Esophagus (tissue), 2 donors: ENCODE results near the gene GDF9. TPM values are rescaled to one million over a fixed set of nuclear protein-coding genes. Genes with fewer than 3 reads are reported as not detected.

Experiments used
- H3K27ac ChIP-seq, 2 donors: one replicate each; pipeline ENCODE4 v1.5.1; 2013; ENCODE audit warnings: low read depth in 2 of 2, mild to moderate bottlenecking in 2 of 2, inconsistent platforms in 1 of 2, low read length in 1 of 2, moderate library complexity in 1 of 2
- H3K27me3 ChIP-seq, 2 donors: one replicate each; pipeline ENCODE4 v1.6.1; 2013; ENCODE audit warnings: low read length in 2 of 2, control low read depth in 1 of 2, mild to moderate bottlenecking in 1 of 2; ENCODE audit not compliant: insufficient read depth in 2 of 2, control insufficient read depth in 1 of 2
- H3K36me3 ChIP-seq, 2 donors: one replicate each; pipeline ENCODE4 v1.6.1; 2013; ENCODE audit warnings: low read length in 1 of 2; ENCODE audit not compliant: control insufficient read depth in 2 of 2, insufficient read depth in 2 of 2
- H3K4me1 ChIP-seq, 2 donors: one replicate each; pipeline ENCODE4 v1.6.1; 2013; ENCODE audit warnings: low read length in 1 of 2; ENCODE audit not compliant: control insufficient read depth in 2 of 2, insufficient read depth in 2 of 2
- H3K4me3 ChIP-seq, 2 donors: one replicate each; pipeline ENCODE4 v1.5.1; 2013; ENCODE audit warnings: low read length in 2 of 2, mild to moderate bottlenecking in 2 of 2, low read depth in 1 of 2, moderate library complexity in 1 of 2
- H3K9me3 ChIP-seq, 2 donors: one replicate each; pipeline ENCODE4 v1.6.1; 2013; ENCODE audit warnings: mild to moderate bottlenecking in 2 of 2, low read depth in 1 of 2, low read length in 1 of 2, moderate library complexity in 1 of 2; ENCODE audit not compliant: control insufficient read depth in 2 of 2, insufficient read depth in 1 of 2
- WGBS, 2 donors: extraction: QIAGEN DNeasy Blood & Tissue Kit; methylation state at CpG; one replicate each; pipeline ENCODE4 v1.1.7; 2013; 5-methylcytosine and 5-hydroxymethylcytosine counted together
- polyA plus RNA-seq, 2 donors: library from polyadenylated mRNA; stranded (reverse); fragments of 200-250 nt; gene quantifications; one replicate each; pipeline ENCODE4 v1.2.3, GENCODE V29; 2013
- donor health status: healthy with polysubstance abuse.
- donor health status: Bipolar disorder and iron deficiency.

GDF9 gene
- polyA plus RNA-seq, 2 donors = 0.16 to 0.55 TPM

GRCh38 chr5:132841305-132841704, 25.0 kb downstream of the GDF9 start:
- no peak overlapping the region for H3K27ac ChIP-seq
- H3K36me3 ChIP-seq = no peaks in the 10 kb centered on the region
- no peaks in the 10 kb centered on the region for H3K27me3 ChIP-seq
- H3K4me3 ChIP-seq = no peak overlapping the region
- peaks cover 0 to 6% of the 10 kb centered on the region in 2 donors for H3K4me1 ChIP-seq
- H3K9me3 ChIP-seq = no peaks in the 10 kb centered on the region
- 60 to 86% methylated on average over 4 of the region's 4 CpGs for WGBS, 2 donors

- no peaks in the 10 kb centered on the region for H3K9me3 ChIP-seq
- no peaks in the 10 kb centered on the region for H3K27me3 ChIP-seq
- H3K27ac ChIP-seq = peak overlapping the region; percentile 73 to 93
- 54 to 63% methylated on average over 1 of the region's 1 CpG for WGBS, 2 donors
- H3K4me1 ChIP-seq = peaks cover 0 to 6% of the 10 kb centered on the region in 2 donors
- H3K4me3 ChIP-seq = no peak overlapping the region
- H3K36me3 ChIP-seq = no peaks in the 10 kb centered on the region
These were observed 25.4 kb downstream of the GDF9 start for GRCh38 chr5:132840896-132841295.

DNA sequence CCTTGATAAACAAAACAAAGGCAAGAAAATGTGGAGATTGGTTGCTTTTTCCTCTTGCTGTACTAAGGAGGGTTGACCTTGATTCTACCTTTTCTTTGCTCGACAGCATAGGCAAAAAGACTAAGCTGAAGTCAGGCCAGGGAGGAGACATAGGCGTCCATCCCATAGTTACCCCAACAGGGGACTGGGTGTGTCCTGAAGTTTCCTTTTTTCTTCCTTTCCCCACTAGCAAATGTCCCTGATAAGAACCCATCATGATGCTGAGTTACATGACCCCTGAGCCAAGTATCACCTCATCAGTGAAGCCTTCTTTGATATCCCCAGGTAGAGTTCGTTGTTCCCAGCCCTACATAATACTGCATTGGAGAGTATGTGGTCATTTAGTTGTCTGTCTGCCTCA, 26.0 kb downstream of the GDF9 start:
- WGBS, 2 donors = 56 to 65% methylated on average over 3 of the region's 3 CpGs
- no peaks in the 10 kb centered on the region for H3K27me3 ChIP-seq
- no peak overlapping the region for H3K4me3 ChIP-seq
- peaks cover 0 to 6% of the 10 kb centered on the region in 2 donors for H3K4me1 ChIP-seq
- peak overlapping the region; percentile 73 to 93 for H3K27ac ChIP-seq
- H3K36me3 ChIP-seq = no peaks in the 10 kb centered on the region
- H3K9me3 ChIP-seq = no peaks in the 10 kb centered on the region

GRCh38 chr5:132839426-132840301, 26.6 kb downstream of the GDF9 start:
- H3K27ac ChIP-seq = peak overlapping the region; percentile 73 to 93

DNA sequence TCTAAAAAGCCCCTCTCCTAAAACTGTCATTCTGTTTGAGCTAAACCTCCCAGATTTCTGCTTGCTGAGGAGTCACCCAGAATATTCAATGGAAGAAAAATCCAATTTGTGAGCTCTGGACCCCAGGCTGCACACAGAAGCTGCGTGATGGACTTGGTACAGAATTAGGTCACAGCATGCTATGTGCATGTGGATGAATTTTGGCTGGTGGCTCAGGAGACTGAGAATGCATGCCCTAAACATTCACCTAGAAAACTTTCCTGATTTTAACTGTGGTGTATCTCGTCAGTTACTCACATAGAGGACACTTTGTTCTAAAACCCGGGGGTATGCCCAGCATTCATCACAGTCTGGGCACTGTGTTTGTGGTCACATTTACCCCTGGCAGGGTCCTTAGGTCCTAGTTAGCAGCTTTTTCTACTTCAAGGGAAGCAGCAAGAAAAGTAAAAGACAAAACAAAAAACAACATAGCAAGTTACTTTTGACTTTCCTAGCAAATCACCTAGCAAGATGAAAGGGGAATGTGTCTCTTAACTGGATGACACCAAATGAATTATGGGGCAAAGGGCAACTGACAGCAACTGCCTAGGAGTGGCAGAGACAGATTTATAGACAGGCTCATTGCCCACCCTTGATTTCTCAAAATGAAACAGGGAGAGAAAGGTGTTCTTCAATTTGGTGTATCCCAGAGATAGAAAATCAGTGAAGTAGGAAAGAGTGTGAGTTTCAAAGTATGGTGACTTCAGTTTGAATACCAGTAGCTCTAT, 27.6 kb downstream of the GDF9 start:
- H3K36me3 ChIP-seq = no peaks in the 10 kb centered on the region
- peaks cover 0 to 6% of the 10 kb centered on the region in 2 donors for H3K4me1 ChIP-seq
- no peaks in the 10 kb centered on the region for H3K27me3 ChIP-seq
- H3K9me3 ChIP-seq = no peaks in the 10 kb centered on the region
- 55 to 87% methylated on average over 3 of the region's 3 CpGs for WGBS, 2 donors
- H3K27ac ChIP-seq = peak overlapping the region in 1 of 2 donors; percentile 73
- no peak overlapping the region for H3K4me3 ChIP-seq

More at GRCh38 chr5:132839426-132840301, 26.6 kb downstream of the GDF9 start:
- Histone ChIP-seq H3K4me3 (no peak overlapping the region), H3K4me1 (peaks cover 0 to 6% of the 10 kb centered on the region in 2 donors), H3K36me3 (no peaks in the 10 kb centered on the region), H3K27me3 (no peaks in the 10 kb centered on the region), H3K9me3 (no peaks in the 10 kb centered on the region)
- WGBS, 2 donors = 42 to 56% methylated on average over 8 of the region's 8 CpGs

GRCh38 chr5:132837868-132838267, 28.4 kb downstream of the GDF9 start:
- Histone ChIP-seq H3K4me3 (no peak overlapping the region), H3K27ac (no peak overlapping the region)
- 59 to 72% methylated on average over 2 of the region's 2 CpGs for WGBS, 2 donors

DNA sequence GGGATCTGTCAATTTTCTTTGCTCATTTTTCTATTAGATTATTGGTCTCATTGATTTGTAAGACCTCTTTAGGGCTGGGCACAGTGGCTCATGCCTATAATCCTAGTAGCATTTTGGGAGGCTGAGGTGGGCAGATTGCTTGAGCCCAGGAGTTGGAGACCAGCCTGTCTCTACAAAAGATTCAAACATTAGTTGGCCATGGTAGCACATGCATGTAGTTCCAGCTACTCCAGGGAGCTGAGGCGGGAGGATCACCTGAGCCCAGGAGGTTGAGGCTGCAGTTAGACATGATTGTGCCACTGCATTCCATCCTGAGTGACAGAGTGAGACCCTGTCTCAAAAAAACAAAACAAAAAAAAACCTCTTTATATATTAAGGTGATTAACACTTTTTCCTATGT, 29.4 kb downstream of the GDF9 start:
- Histone ChIP-seq H3K4me3 (no peak overlapping the region), H3K36me3 (no peaks in the 10 kb centered on the region), H3K27ac (no peak overlapping the region), H3K4me1 (peaks cover 0 to 6% of the 10 kb centered on the region in 2 donors), H3K27me3 (no peaks in the 10 kb centered on the region), H3K9me3 (no peaks in the 10 kb centered on the region)
- 98 to 100% methylated on average over 1 of the region's 1 CpG for WGBS, 2 donors

More at GRCh38 chr5:132837868-132838267, 28.4 kb downstream of the GDF9 start:
- Histone ChIP-seq H3K4me1 (peaks cover 0 to 6% of the 10 kb centered on the region in 2 donors), H3K36me3 (no peaks in the 10 kb centered on the region), H3K9me3 (no peaks in the 10 kb centered on the region), H3K27me3 (no peaks in the 10 kb centered on the region)

- Histone ChIP-seq H3K4me1 (peaks cover 0 to 5% of the 10 kb centered on the region in 2 donors), H3K27me3 (no peaks in the 10 kb centered on the region), H3K27ac (no peak overlapping the region), H3K4me3 (no peak overlapping the region), H3K9me3 (no peaks in the 10 kb centered on the region), H3K36me3 (no peaks in the 10 kb centered on the region)
- 94 to 98% methylated on average over 3 of the region's 3 CpGs for WGBS, 2 donors
These were observed 32.2 kb downstream of the GDF9 start for GRCh38 chr5:132834057-132834456.

DNA sequence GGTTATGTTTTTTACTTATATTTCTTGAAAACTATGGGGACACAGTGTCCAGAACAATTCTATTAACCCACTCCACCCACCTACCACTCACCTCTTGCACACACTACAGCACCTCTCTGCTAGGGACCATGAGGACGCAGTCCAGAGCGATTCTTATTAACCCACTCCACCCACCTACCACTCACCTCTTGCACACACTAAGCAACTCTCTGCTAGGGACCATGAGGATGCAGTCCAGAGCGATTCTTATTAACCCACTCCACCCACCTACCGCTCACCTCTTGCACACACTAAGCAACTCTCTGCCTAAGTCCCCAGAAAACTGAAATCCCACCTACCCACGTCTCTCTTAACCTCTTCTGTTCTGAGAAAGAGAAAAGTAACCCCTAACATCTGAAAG, 33.7 kb downstream of the GDF9 start:
- Histone ChIP-seq H3K27ac (no peak overlapping the region), H3K27me3 (no peaks in the 10 kb centered on the region), H3K4me1 (peaks cover 0 to 5% of the 10 kb centered on the region in 2 donors), H3K9me3 (peaks cover 0 to 3% of the 10 kb centered on the region in 2 donors), H3K36me3 (no peaks in the 10 kb centered on the region), H3K4me3 (no peak overlapping the region)
- WGBS, 2 donors = 90 to 94% methylated on average over 5 of the region's 5 CpGs
